ENCODE data around the gene IRF2. TPM values are rescaled to one million over a fixed set of nuclear protein-coding genes. Genes with fewer than 3 reads are reported as not detected.

IRF2 gene
- total and polyA plus RNA-seq, 12 donors: 9.3 to 41.4 (median 28.6) TPM

DNA sequence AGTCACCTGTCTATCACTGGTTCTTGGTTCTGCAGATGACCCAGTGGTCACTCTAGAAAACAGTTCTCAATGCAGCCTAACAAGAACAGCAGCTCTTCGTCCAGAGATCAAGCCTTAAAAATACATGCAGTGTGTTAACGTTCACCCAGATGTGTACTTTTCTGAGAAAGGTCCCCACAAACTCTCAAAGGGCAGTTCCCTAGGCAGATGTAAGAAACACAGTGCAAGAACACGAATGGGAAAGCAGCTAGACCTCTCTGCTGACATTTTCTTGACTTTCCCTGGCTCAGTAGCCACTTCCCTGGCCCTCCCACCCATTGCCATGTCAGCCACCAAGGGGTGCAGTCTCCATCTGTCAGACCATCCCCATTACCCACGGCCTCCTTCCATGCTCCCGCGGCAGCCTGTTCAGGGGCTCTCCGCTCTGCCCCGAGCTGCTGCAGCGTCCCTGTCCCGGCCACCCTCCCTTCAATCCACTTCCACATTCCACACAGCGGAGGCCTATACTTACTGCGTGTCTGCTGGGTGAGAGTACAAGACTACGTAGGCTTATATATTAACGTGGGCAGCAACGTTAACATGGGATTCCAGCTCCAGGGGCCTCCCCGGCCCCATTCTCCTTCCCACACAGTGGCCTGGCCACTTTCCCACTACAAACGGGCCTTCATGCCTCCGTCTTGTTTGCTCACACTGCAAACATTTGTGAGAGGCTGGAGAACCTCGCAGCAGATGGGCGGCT is 34.3 kb downstream of the IRF2 start:
- Histone ChIP-seq H3K27ac (peak overlapping the region in 9 of 10 donors; percentile 5 to 72 (median 37)), H3K27me3 (no peaks in the 10 kb centered on the region), H3K9me3 (no peaks in the 10 kb centered on the region), H3K4me1 (peaks cover 24 to 99% (median 88%) of the 10 kb centered on the region in 9 donors), H3K4me3 (peak overlapping the region in 4 of 10 donors; percentile 6 to 14 (median 7)), H3K36me3 (no peaks in the 10 kb centered on the region)
- 55 to 61% methylated on average over 20 of the region's 20 CpGs for WGBS, 2 donors
- intact Hi-C loops (cut with DNase I): no loop called here
- DNase-seq (no peak), ATAC-seq (peak; percentile 23 to 53 (median 42))
- TF ChIP-seq, protein P1, sequence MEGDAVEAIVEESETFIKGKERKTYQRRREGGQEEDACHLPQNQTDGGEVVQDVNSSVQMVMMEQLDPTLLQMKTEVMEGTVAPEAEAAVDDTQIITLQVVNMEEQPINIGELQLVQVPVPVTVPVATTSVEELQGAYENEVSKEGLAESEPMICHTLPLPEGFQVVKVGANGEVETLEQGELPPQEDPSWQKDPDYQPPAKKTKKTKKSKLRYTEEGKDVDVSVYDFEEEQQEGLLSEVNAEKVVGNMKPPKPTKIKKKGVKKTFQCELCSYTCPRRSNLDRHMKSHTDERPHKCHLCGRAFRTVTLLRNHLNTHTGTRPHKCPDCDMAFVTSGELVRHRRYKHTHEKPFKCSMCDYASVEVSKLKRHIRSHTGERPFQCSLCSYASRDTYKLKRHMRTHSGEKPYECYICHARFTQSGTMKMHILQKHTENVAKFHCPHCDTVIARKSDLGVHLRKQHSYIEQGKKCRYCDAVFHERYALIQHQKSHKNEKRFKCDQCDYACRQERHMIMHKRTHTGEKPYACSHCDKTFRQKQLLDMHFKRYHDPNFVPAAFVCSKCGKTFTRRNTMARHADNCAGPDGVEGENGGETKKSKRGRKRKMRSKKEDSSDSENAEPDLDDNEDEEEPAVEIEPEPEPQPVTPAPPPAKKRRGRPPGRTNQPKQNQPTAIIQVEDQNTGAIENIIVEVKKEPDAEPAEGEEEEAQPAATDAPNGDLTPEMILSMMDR (IDR thresholded peaks at IDR 0.05): no peak

DNA sequence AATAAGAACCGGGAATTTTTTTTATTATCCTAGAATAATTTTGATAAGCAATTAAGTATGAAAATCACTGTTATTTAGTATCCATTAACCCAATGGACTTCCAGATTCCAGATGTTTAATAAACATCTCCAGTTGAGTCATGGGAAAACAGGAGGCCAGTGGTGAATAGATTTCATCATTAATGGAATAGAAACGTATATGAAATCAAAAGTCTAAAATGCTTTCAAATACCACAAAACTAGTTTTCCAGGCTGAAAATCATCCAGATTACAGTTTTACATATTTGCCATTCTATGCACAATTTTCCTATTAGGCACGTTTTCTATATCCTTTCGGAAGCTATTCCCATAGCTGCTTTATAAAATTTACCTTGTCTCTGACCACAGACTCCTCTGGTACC is 35.0 kb downstream of the IRF2 start:
- WGBS, 2 donors: 83 to 84% methylated on average over 4 of the region's 4 CpGs
- intact Hi-C loops (cut with DNase I): no loop called here
- H3K27ac ChIP-seq: peak overlapping the region in 6 of 10 donors; percentile 2 to 72 (median 34)

DNA sequence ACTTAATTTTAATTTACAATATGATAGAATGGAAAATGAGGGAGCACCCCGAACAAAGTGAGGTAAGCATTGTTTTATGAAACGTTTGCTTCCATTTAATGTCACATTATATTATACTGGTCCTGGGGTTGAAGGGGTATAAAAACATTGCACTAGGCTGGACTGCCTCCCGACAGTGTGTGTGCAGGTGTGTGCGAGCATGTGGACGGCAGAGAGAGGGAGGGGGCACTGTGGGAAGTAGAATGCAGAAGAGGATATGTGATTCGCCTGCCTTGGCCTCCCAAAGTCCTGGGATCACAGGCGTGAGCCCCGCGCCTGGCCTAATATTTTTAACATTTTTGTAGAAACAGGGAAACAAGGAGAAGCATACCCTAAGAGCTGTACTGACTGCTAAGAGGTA is 36.0 kb downstream of the IRF2 start:
- Histone ChIP-seq H3K27ac (peak overlapping the region in 4 of 10 donors; percentile 0 to 32 (median 6)), H3K4me1 (peaks cover 18 to 88% (median 82%) of the 10 kb centered on the region in 9 donors), H3K36me3 (peaks cover 0 to 16% (median 0%) of the 10 kb centered on the region in 9 donors), H3K4me3 (no peak overlapping the region), H3K9me3 (no peaks in the 10 kb centered on the region), H3K27me3 (no peaks in the 10 kb centered on the region)
- intact Hi-C loops (cut with DNase I): no loop called here
- TF ChIP-seq, protein P1 (IDR thresholded peaks at IDR 0.05): no peak
- 58 to 64% methylated on average over 9 of the region's 9 CpGs for WGBS, 2 donors
- ATAC-seq (no peak), DNase-seq (no peak)

More for the DNA sequence above, 35.0 kb downstream of the IRF2 start:
- H3K36me3 ChIP-seq: peaks cover 0 to 6% (median 0%) of the 10 kb centered on the region in 9 donors
- H3K9me3 ChIP-seq: no peaks in the 10 kb centered on the region
- no peak for DNase-seq
- no peak overlapping the region for H3K4me3 ChIP-seq
- no peak for ATAC-seq
- H3K27me3 ChIP-seq: no peaks in the 10 kb centered on the region
- peaks cover 20 to 96% (median 86%) of the 10 kb centered on the region in 9 donors for H3K4me1 ChIP-seq
- TF ChIP-seq, protein P1 (IDR thresholded peaks at IDR 0.05): no peak

DNA sequence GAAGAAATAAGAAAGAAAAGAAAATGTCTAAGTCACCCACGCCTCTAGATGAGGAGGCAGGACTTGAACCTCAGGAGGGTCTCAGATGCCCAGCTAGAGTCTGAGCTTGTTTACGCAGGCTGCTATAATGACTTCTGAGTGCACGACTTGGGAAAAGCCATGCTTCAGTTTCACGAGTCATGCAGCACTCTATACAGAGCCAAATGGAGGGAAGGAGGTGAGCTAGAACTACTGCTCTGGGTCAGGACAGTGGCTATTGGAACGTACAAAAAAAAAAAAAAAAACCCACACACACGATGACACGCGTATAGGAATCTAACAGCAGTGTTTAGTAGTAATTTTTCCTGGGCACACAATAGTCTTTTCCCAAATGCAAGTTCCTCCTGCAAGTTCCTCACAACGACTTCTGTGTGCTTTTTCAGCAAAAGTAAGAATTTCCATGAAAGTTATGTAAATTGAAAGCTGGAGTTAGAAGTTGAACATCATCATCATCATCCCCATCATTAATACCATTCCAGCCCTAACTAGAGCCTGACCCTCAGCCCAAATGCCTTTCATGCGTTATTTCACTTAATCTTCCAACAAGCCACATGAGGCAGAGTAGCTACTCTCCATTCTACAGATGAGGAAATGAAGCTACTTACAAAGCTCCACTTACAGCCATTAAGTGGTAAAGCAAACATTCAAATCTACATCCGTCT is 36.6 kb downstream of the IRF2 start:
- H3K4me3 ChIP-seq: no peak overlapping the region
- TF ChIP-seq, protein P1 (IDR thresholded peaks at IDR 0.05): no peak
- DNase-seq: no peak
- intact Hi-C loops (cut with DNase I): no loop called here
- peak in 1 of 8 donors; percentile 23 for ATAC-seq
- H3K27me3 ChIP-seq: no peaks in the 10 kb centered on the region
- H3K4me1 ChIP-seq: peaks cover 18 to 87% (median 77%) of the 10 kb centered on the region in 9 donors
- H3K9me3 ChIP-seq: no peaks in the 10 kb centered on the region
- peaks cover 0 to 20% (median 0%) of the 10 kb centered on the region in 9 donors for H3K36me3 ChIP-seq
- 68 to 69% methylated on average over 11 of the region's 11 CpGs for WGBS, 2 donors
- H3K27ac ChIP-seq: peak overlapping the region in 3 of 10 donors; percentile 0 to 32 (median 10)
